Activated T-helper 1 cell treated with Interleukin-2 at 50 U/mL for 16 hours (primary cell): ENCODE results near the gene ANGPTL1.

Source experiments
- DNase-seq: peaks from one replicate; pipeline ENCODE4 v3.0.0-alpha.2; 2020; ENCODE audit warnings: low read depth

The ANGPTL1 gene, protein sequence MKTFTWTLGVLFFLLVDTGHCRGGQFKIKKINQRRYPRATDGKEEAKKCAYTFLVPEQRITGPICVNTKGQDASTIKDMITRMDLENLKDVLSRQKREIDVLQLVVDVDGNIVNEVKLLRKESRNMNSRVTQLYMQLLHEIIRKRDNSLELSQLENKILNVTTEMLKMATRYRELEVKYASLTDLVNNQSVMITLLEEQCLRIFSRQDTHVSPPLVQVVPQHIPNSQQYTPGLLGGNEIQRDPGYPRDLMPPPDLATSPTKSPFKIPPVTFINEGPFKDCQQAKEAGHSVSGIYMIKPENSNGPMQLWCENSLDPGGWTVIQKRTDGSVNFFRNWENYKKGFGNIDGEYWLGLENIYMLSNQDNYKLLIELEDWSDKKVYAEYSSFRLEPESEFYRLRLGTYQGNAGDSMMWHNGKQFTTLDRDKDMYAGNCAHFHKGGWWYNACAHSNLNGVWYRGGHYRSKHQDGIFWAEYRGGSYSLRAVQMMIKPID

DNA sequence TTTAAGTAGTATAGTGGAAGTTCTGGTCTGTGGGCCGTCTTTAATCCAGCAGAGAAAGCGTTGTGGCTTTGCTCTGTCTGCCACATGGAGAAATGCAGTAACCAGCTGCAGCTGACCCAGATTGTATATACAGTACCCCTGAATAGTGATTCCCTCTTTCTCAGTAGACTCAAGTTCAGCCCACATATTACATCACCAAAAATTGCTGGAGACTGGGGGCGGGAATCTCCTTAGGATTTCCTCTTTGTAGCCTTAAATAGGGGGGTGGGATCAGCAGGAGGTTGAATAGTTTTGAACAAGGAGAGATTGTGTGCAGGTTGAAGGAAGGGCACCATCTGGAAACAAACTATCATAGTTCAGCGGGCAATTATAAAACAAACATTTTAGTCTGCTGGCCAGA, at the start of gene ANGPTL1:
TSS of gene ANGPTL1 (minus strand) at position 134 of the 400 bp plus-strand sequence. CDS start 5,301 bp downstream, outside the sequence.
- no peak for DNase-seq

DNA sequence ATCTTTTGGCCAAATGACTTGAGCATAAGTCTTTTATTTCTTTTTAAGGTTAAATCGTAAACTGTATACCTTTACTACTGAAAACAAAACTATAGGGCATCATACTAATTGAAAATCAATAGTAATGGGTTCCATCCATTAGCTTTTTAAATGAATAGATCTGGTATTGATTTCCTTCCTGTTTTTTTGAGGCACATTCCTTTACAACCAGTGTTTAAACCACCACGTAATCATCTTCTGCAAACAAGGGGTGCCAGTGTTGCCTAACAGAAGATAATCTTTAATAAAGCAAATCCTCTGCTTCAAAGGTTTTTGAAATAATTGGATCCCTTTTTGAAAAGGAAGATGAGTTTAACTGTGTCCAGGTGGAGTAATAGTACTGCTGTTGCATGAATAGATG, 48.7 kb upstream of the ANGPTL1 start:
- no peak for DNase-seq

GRCh38 chr1:178918955-178919354, 48.1 kb upstream of the ANGPTL1 start:
- no peak for DNase-seq

- no peak for DNase-seq
These were observed 47.4 kb upstream of the ANGPTL1 start for GRCh38 chr1:178918308-178918707.

DNA sequence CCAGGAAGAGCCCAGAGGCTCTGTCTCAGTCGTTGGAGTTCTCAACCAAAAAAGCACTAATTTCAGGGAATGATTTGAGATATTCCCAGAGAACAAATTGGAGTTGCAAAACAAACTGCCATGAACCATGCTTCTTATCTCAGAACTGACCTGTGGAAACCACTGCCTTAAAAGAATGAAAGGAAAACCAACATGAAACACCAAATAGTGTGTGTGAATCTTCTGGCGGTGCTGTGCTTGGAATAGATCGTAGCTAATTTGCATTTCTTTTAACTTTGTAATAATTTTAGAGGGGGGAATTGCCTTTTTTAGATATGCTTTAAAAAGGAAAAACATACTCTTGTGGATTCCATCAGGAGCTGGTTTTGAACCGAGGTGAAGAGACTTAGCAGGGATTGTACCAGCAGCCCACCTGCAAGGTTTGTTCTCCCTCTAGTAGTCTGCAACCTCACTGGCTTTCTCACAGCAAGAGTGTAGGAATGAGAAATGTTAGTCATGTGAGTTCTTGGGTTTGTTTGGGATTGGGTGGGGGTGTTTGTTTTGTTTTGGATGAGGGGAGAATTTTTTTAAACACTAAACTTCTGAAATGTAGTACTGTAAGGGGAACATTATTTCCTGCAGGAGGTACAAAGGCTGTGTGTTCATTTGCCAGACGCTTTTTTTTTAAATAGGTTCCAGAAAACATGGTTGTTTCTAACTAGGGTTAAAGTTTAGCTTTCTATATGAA, 45.7 kb upstream of the ANGPTL1 start:
- no peak for DNase-seq

DNA sequence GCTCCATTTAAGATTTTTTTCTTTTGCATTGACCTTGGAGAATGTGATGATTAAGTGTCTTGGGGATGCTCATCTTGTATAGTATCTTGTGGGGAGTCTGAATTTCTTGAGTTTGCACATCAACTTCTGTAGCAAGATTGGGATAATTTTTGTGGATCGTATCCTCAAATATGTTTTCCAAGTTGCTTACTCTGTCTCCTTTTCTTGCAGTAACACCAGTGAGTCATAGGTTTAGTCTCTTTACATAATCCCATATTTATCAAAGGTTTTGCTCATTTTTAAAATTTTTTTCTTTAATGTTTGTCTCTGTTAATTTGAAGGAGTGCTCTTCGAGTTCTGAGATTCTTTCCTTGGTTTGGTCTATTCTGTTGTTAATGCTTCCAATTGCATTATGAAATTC, 41.7 kb upstream of the ANGPTL1 start:
- DNase-seq = no peak

- DNase-seq = no peak
These were observed 39.1 kb upstream of the ANGPTL1 start for GRCh38 chr1:178910023-178910422.

GRCh38 chr1:178908358-178908757, 37.5 kb upstream of the ANGPTL1 start:
- no peak for DNase-seq

DNA sequence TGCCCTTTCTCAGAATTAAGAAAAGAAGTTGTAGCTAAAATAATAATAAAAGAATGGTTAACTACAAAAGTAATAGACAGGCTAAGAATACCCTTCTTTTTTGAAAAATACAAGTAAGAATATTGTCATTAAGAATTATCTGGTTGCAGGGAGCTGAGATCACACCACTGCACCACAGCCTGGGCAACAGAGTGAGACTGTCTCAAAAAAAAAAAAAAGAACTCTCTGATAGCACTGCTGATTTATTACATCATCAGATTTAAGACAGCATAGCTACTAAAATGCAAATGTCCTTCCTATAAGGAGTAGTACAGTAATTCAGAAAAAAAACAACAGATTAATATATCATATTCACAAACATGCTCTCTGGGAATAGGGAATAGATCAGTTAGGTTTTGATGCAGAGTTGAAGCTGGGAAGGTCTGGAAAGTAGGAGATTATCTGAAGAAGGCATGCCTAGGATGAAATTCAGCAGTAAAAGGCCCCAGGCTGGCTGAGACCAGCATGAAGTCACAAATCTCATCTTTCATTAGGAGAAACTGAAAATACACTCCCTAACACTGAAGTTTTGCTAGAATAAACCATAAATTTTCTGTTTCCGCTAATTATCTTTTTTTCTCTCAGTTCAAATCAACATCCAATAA, 30.7 kb upstream of the ANGPTL1 start:
- no peak for DNase-seq

- DNase-seq = no peak
These were observed 28.5 kb upstream of the ANGPTL1 start for GRCh38 chr1:178899402-178899801.

GRCh38 chr1:178898401-178898800, 27.5 kb upstream of the ANGPTL1 start:
- DNase-seq = no peak

- DNase-seq = no peak
These were observed 25.1 kb upstream of the ANGPTL1 start for GRCh38 chr1:178895928-178896327.

GRCh38 chr1:178886551-178886950, 15.7 kb upstream of the ANGPTL1 start:
- no peak for DNase-seq

GRCh38 chr1:178885869-178886268, 15.0 kb upstream of the ANGPTL1 start:
- DNase-seq = no peak

GRCh38 chr1:178881950-178882349, 11.1 kb upstream of the ANGPTL1 start:
- no peak for DNase-seq

DNA sequence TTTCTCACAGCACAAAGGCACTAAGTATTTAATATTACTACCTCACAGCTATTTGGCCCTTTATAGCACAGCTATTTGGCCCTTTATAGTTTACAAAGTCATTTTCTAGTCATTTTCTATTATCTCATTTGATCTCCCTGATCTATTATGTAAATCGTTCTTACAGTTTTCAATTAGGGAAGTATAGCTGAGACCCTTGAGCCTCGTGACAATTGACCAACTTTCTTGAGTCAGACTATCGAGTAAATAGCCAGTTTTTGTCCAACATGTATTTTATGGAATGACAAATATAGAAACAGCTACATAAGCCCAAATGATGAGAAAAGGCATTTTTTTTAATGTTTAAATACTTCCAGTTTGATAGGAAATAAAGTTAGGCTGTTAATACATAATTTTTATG, 7.0 kb upstream of the ANGPTL1 start:
- DNase-seq = no peak

DNA sequence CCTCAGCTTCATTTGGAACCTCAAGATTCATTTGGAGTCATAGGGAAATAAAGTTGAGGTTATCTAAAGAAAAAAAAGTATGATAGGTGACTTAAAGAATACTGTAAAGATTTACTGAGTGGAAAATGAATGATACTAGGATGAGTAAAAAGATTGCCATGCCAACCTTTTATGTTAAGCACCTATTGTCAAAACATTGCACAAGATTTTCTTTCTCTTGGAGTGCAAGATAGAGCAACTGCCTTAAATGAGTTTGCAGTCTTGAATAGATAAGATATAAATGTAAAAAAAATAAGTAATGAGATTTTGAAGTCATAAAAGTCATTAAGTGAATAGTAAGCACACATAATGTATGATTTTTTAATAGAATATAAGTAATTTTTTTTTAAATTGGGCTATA, 5.1 kb upstream of the ANGPTL1 start:
- no peak for DNase-seq

GRCh38 chr1:178874966-178875365, 4.1 kb upstream of the ANGPTL1 start:
- no peak for DNase-seq

- DNase-seq = no peak
These were observed 859 bp upstream of the ANGPTL1 start for GRCh38 chr1:178871551-178872320.

DNA sequence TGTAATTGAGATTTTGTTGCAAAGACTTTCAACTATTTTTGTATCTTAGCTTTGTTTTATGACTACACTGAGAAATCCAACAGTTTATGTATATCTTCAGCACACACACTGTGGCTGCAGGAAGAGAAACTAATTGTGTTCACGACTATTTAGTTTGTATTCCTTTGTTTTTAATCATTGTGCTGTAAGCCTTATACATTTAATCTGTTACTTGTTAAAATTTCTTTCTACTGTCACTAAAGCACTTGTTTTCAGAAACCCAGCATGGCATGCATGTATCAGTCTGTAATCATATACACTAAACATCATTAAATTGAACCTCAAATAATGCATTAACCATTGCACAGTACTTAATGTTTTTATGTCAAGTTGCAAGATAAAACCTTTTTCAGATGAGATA, 656 bp downstream of the ANGPTL1 start:
- DNase-seq = no peak

GRCh38 chr1:178869119-178869697, 1.7 kb downstream of the ANGPTL1 start:
- DNase-seq = no peak

- DNase-seq = no peak
These were observed 2.2 kb downstream of the ANGPTL1 start for GRCh38 chr1:178868706-178869105.
